GM18867 (cell line): Measurements from ENCODE around the gene DAAM2.

Experiments
- ATAC-seq: cut with Tn5 transposase; IDR thresholded peaks from one replicate; pipeline ENCODE4 v1.9.1; 2021; ENCODE audit warnings: mild to moderate bottlenecking, moderate library complexity; ENCODE audit not compliant: unreplicated experiment

DAAM2 gene

GRCh38 chr6:39816747-39817146 lies 24.6 kb downstream of the DAAM2 start:
- no peak for ATAC-seq

GRCh38 chr6:39818695-39819094 lies 26.5 kb downstream of the DAAM2 start:
- ATAC-seq = no peak

GRCh38 chr6:39819228-39819627 lies 27.1 kb downstream of the DAAM2 start:
- no peak for ATAC-seq

- ATAC-seq = no peak
These were observed 27.5 kb downstream of the DAAM2 start for GRCh38 chr6:39819676-39820075.

GRCh38 chr6:39820553-39820952 lies 28.4 kb downstream of the DAAM2 start:
- ATAC-seq = no peak

- no peak for ATAC-seq
These were observed 29.0 kb downstream of the DAAM2 start for GRCh38 chr6:39821046-39821740.

- ATAC-seq = no peak
These were observed 29.8 kb downstream of the DAAM2 start for GRCh38 chr6:39821742-39822532.

- no peak for ATAC-seq
These were observed 31.0 kb downstream of the DAAM2 start for GRCh38 chr6:39822846-39823815.

- ATAC-seq = no peak
These were observed 32.1 kb downstream of the DAAM2 start for GRCh38 chr6:39824030-39824926.

GRCh38 chr6:39829331-39829730 lies 37.2 kb downstream of the DAAM2 start:
- ATAC-seq = no peak

GRCh38 chr6:39830444-39830843 lies 38.3 kb downstream of the DAAM2 start:
- ATAC-seq = no peak

GRCh38 chr6:39831701-39832100 lies 39.5 kb downstream of the DAAM2 start:
- no peak for ATAC-seq

- no peak for ATAC-seq
These were observed 42.1 kb downstream of the DAAM2 start for GRCh38 chr6:39834278-39834677.

GRCh38 chr6:39834866-39835265 lies 42.7 kb downstream of the DAAM2 start:
- ATAC-seq = no peak

- ATAC-seq = no peak
These were observed 43.7 kb downstream of the DAAM2 start for GRCh38 chr6:39835821-39836295.

- ATAC-seq = no peak
These were observed 44.4 kb downstream of the DAAM2 start for GRCh38 chr6:39836606-39837005.

GRCh38 chr6:39839445-39839844 lies 47.3 kb downstream of the DAAM2 start:
- ATAC-seq = no peak

GRCh38 chr6:39840781-39841180 lies 48.6 kb downstream of the DAAM2 start:
- no peak for ATAC-seq

- no peak for ATAC-seq
These were observed 49.1 kb downstream of the DAAM2 start for GRCh38 chr6:39841291-39841690.

GRCh38 chr6:39841923-39842322 lies 49.7 kb downstream of the DAAM2 start:
- ATAC-seq = no peak
